NCI-H1436 treated with DMSO at 0.1 percent for 48 hours (cell line): ENCODE measurements around the gene PCYT1A.
"Not testable (repeated sequence)": the region's sequence is repeated elsewhere in the genome, so short reads cannot be mapped to it uniquely, and the experiment has no call there.

Experiments used
- DNase-seq: peaks from one replicate; lab custom pipeline; 2025; lab: John Stamatoyannopoulos, UW

Gene PCYT1A

GRCh38 chr3:196192524-196193051 lies 94.9 kb downstream of the PCYT1A start:
- DNase-seq: no peak

GRCh38 chr3:196192036-196192523 lies 95.4 kb downstream of the PCYT1A start:
- DNase-seq: no peak

- DNase-seq: no peak
Measured at GRCh38 chr3:196189566-196190347, 97.8 kb downstream of the PCYT1A start.

DNA sequence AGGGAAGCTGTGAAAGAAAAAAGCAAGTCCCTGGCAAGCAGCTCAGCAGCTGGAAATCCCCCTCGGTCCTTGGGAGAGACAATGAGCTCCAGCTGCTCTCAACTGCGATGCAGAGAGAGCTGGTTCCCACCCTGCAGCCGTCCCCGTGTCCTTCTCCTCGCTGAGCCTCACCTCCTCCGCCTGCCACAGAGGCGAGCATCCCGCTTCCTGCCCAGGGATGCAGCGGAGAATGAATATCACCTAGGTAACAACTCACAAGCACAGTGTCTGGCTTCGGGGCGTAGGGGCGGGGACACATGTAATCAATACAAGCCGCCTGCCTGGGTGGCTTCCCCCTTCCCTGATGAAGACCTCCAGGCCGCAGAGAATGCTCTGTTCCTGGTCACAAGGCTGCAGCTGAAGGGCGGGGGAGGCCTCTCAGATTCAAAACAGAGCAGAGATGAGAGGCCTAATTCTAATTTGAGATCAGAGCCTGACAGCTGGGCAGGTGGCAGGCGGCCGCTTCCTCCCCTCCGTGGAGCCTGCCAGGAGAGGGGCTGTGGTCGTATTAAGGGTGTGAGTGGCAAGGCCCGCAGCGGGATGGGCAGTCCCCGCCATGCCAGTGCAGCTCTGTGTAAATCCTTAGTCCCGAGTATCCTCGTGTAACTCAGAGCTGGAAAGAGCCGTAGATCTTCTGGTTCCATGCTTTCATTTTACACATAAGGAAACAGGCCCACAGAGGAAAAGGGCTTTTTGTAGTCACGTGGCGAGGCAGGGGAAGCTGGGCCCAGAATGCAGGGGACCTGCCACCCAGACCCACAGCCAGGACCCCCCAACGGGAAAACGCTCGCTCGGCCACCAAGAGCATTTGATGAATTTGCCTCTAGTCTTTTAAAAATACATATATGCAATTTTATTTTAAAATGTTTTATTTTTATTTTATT lies 100.6 kb downstream of the PCYT1A start:
- DNase-seq: peak; percentile 60

DNA sequence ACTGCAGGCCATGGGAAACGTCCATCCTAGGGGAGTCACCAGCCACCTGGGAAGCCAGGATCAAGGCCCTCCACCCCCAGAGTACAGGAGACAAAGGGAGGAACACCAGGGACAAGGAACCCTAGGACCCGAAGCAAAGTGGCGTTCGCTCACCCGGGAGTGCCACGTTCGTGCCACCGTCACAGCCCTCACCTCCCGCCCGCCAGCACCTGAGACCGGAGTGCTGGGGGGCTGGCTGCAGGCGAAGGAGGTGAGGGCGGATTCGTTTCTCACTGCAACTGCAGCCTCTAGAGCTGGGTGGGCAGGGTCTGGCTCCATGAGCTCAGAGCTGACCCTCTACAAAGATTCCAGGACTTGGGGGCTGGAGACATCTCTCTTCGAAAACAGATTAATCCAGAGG lies 102.6 kb downstream of the PCYT1A start:
- DNase-seq: no peak

GRCh38 chr3:196184169-196184432 lies 103.4 kb downstream of the PCYT1A start:
- not testable (repeated sequence) for DNase-seq

DNA sequence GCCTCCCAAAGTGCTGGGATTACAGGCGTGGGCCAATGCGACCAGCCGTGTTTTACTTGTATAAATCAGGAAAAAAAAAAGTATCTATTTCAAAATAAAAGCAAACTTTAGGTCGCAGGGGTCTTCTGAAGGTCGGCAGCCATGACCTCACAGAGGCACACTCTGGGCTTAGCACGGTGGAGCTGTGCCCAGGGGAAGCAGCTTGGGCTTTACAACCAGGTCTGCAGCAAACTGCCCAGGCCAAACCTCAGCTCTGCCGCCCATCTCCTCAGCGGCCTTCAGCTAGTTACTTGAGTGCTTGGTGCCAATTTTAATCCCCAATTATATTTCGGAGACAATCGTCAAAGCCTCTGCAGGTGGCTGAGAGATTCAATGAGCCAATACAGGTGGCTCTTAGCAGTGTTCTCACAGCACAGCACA lies 106.4 kb downstream of the PCYT1A start:
- peak; percentile 89 for DNase-seq

- no peak for DNase-seq
Measured at GRCh38 chr3:196180346-196180745, 107.2 kb downstream of the PCYT1A start.
